ENCODE data around the gene MUC20. TPM values are rescaled to one million over a fixed set of nuclear protein-coding genes. Genes with fewer than 3 reads are reported as not detected.

MUC20 gene
- total and polyA plus RNA-seq, 9 of the 15 experiments (the other 6 are each of a cell fraction or from before 2014, with no cell fraction given) = 0.03 to 0.23 (median 0.15) TPM; not detected in 3

DNA sequence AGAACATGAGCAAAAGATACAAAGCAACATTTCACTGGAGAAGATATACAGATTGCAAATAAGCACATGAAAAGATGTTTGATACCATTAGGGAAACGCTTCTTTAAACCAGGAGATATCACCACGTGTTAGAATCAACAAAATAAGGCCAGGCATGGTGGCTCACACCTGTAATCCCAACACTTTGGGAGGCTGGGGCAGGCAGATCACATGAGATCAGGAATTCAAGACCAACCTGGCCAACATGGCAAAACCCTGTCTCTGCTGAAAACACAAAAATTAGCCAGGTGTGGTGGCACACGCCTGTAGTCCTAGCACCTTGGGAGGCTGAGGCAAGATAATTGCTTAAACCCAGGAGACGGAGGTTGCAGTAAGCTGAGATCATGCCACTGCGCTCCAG lies 20.5 kb upstream of the MUC20 start (continued):
- TF ChIP-seq ZNF695 (CRISPR knock-in tag; IDR thresholded peaks at IDR 0.05) (no peak), SUPT5H (IDR thresholded peaks at IDR 0.05) (peak; percentile 55), ZBTB7A (IDR thresholded peaks at IDR 0.05; ENCODE audit: borderline replicate concordance, control insufficient read depth, low read depth, low read length) (no peak), CEBPG (CRISPR knock-in tag; IDR thresholded peaks at IDR 0.05) (peak; percentile 29; the same call in 1 of the 2 replicates), CEBPG (tag; conservative IDR thresholded peaks at IDR 0.05 in 1 of 2, IDR thresholded peaks at IDR 0.05 in 1 of 2) (no peak), ZNF184 (CRISPR knock-in tag; IDR thresholded peaks at IDR 0.05) (no peak), KLF10 (CRISPR knock-in tag; IDR thresholded peaks at IDR 0.05) (no peak), SPI1 (IDR thresholded peaks at IDR 0.05; ENCODE audit: borderline replicate concordance, low read depth, low read length) (no peak), HMG20B (CRISPR knock-in tag; IDR thresholded peaks at IDR 0.05) (no peak), SMAD4 (CRISPR knock-in tag; conservative IDR thresholded peaks at IDR 0.05) (no peak), SMARCA5 (IDR thresholded peaks at IDR 0.05) (no peak), GABPB2 (CRISPR knock-in tag; conservative IDR thresholded peaks at IDR 0.05) (no peak), ARID1B (IDR thresholded peaks at IDR 0.05) (no peak), POLR2AphosphoS2 (IDR thresholded peaks at IDR 0.05; ENCODE audit: low read length) (peak; percentile 86), ARHGAP35 (IDR thresholded peaks at IDR 0.05; ENCODE audit: partially characterized antibody) (no peak), ZNF75A (CRISPR knock-in tag; IDR thresholded peaks at IDR 0.05) (no peak), ESRRA (IDR thresholded peaks at IDR 0.05; ENCODE audit: borderline replicate concordance, low read depth) (no peak), MTA1 (IDR thresholded peaks at IDR 0.05; ENCODE audit: borderline replicate concordance) (no peak), HDAC2 (IDR thresholded peaks at IDR 0.05) (no peak), SMARCC2 (IDR thresholded peaks at IDR 0.05; ENCODE audit: low read depth) (no peak), RHOXF2B (CRISPR knock-in tag; conservative IDR thresholded peaks at IDR 0.05) (no peak), NFE2 (IDR thresholded peaks at IDR 0.05; ENCODE audit: low read depth) (no peak), ZNF217 (CRISPR knock-in tag; IDR thresholded peaks at IDR 0.05) (no peak)
- TF ChIP-seq, protein P1, sequence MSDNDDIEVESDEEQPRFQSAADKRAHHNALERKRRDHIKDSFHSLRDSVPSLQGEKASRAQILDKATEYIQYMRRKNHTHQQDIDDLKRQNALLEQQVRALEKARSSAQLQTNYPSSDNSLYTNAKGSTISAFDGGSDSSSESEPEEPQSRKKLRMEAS (CRISPR knock-in tag; IDR thresholded peaks at IDR 0.05) = 0 out of 2 replicates have a peak, but pooled peaks have one; percentile 10
- TF ChIP-seq, protein P2, sequence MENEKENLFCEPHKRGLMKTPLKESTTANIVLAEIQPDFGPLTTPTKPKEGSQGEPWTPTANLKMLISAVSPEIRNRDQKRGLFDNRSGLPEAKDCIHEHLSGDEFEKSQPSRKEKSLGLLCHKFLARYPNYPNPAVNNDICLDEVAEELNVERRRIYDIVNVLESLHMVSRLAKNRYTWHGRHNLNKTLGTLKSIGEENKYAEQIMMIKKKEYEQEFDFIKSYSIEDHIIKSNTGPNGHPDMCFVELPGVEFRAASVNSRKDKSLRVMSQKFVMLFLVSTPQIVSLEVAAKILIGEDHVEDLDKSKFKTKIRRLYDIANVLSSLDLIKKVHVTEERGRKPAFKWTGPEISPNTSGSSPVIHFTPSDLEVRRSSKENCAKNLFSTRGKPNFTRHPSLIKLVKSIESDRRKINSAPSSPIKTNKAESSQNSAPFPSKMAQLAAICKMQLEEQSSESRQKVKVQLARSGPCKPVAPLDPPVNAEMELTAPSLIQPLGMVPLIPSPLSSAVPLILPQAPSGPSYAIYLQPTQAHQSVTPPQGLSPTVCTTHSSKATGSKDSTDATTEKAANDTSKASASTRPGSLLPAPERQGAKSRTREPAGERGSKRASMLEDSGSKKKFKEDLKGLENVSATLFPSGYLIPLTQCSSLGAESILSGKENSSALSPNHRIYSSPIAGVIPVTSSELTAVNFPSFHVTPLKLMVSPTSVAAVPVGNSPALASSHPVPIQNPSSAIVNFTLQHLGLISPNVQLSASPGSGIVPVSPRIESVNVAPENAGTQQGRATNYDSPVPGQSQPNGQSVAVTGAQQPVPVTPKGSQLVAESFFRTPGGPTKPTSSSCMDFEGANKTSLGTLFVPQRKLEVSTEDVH (IDR thresholded peaks at IDR 0.05; ENCODE audit: low read depth, partially characterized antibody) = peak; percentile 3
